GM21447 (cell line): ENCODE measurements around the gene GTF2I.
"Not testable (repeated sequence)": the region's sequence is repeated elsewhere in the genome, so short reads cannot be mapped to it uniquely, and the experiment has no call there.

ENCODE experiments used
- ATAC-seq: cut with Tn5 transposase; IDR thresholded peaks from one replicate; pipeline ENCODE4 v1.9.1; 2021; ENCODE audit not compliant: unreplicated experiment

The GTF2I gene

GRCh38 chr7:74709880-74710671 is 52.6 kb downstream of the GTF2I start:
- no peak for ATAC-seq

- ATAC-seq, result no peak
Measured at GRCh38 chr7:74713567-74713966, 56.0 kb downstream of the GTF2I start.

GRCh38 chr7:74717889-74718288 is 60.4 kb downstream of the GTF2I start:
- ATAC-seq, result no peak

GRCh38 chr7:74718336-74718735 is 60.8 kb downstream of the GTF2I start:
- no peak for ATAC-seq

- ATAC-seq, result no peak
Measured at GRCh38 chr7:74722153-74722552, 64.6 kb downstream of the GTF2I start.

GRCh38 chr7:74725840-74726239 is 68.3 kb downstream of the GTF2I start:
- ATAC-seq, result no peak

- no peak for ATAC-seq
Measured at GRCh38 chr7:74726309-74727101, 69.0 kb downstream of the GTF2I start.

- ATAC-seq, result not testable (repeated sequence)
Measured at GRCh38 chr7:74728686-74729085, 71.2 kb downstream of the GTF2I start.

GRCh38 chr7:74730186-74730585 is 72.7 kb downstream of the GTF2I start:
- ATAC-seq, result not testable (repeated sequence)

GRCh38 chr7:74739974-74740703 is 82.6 kb downstream of the GTF2I start:
- ATAC-seq, result not testable (repeated sequence)

- ATAC-seq, result not testable (repeated sequence)
Measured at GRCh38 chr7:74743936-74744557, 86.5 kb downstream of the GTF2I start.

GRCh38 chr7:74753921-74754482 is 96.5 kb downstream of the GTF2I start:
- not testable (repeated sequence) for ATAC-seq

- not testable (repeated sequence) for ATAC-seq
Measured at GRCh38 chr7:74756673-74757072, 99.2 kb downstream of the GTF2I start.

- ATAC-seq, result not testable (repeated sequence)
Measured at GRCh38 chr7:74758268-74758667, 100.8 kb downstream of the GTF2I start.

- not testable (repeated sequence) for ATAC-seq
Measured at GRCh38 chr7:74758982-74759381, 101.5 kb downstream of the GTF2I start.

GRCh38 chr7:74765205-74765918 is 107.8 kb downstream of the GTF2I start:
- ATAC-seq, result peak; percentile 34

- ATAC-seq, result not testable (repeated sequence)
Measured at GRCh38 chr7:74766509-74766908, 109.0 kb downstream of the GTF2I start.

GRCh38 chr7:74766991-74767390 is 109.5 kb downstream of the GTF2I start:
- not testable (repeated sequence) for ATAC-seq

- ATAC-seq, result not testable (repeated sequence)
Measured at GRCh38 chr7:74770062-74770461, 112.5 kb downstream of the GTF2I start.

- not testable (repeated sequence) for ATAC-seq
Measured at GRCh38 chr7:74772093-74772492, 114.6 kb downstream of the GTF2I start.
